ENCODE data around the gene NUDC. TPM values are rescaled to one million over a fixed set of nuclear protein-coding genes. Genes with fewer than 3 reads are reported as not detected.
"Not testable (repeated sequence)": the region's sequence is repeated elsewhere in the genome, so short reads cannot be mapped to it uniquely, and the experiment has no call there.

NUDC gene
- total RNA-seq = 58.4 TPM

GRCh38 chr1:26921540-26922430 lies at the start of gene NUDC:
Gene NUDC, plus strand, starts transcription at chr1:26921743. Its CDS starts 106 bp downstream, at chr1:26921849.
- peak; percentile 97 for DNase-seq (ENCODE audit: low spot score)
- peak; percentile 100 for ATAC-seq
- intact Hi-C loops (cut with DNase I) = no loop called here

- DNase-seq (ENCODE audit: low spot score); ATAC-seq; intact Hi-C loops (cut with DNase I): not testable (repeated sequence)
Observed at GRCh38 chr1:26873097-26873496, 48.4 kb upstream of the NUDC start.

- intact Hi-C loops (cut with DNase I) = no loop called here
- DNase-seq (ENCODE audit: low spot score) (no peak), ATAC-seq (no peak)
Observed at GRCh38 chr1:26874896-26875295, 46.6 kb upstream of the NUDC start.

GRCh38 chr1:26877326-26877725 lies 44.2 kb upstream of the NUDC start:
- intact Hi-C loops (cut with DNase I) = no loop called here
- DNase-seq (ENCODE audit: low spot score) (no peak), ATAC-seq (no peak)

- DNase-seq (ENCODE audit: low spot score) = no peak
- intact Hi-C loops (cut with DNase I) = no loop called here
- no peak for ATAC-seq
Observed at GRCh38 chr1:26879793-26880192, 41.8 kb upstream of the NUDC start.

- DNase-seq (ENCODE audit: low spot score); ATAC-seq; intact Hi-C loops (cut with DNase I): not testable (repeated sequence)
Observed at GRCh38 chr1:26881611-26882010, 39.9 kb upstream of the NUDC start.

- no peak for DNase-seq (ENCODE audit: low spot score)
- intact Hi-C loops (cut with DNase I) = no loop called here
- no peak for ATAC-seq
Observed at GRCh38 chr1:26882696-26883463, 38.7 kb upstream of the NUDC start.

GRCh38 chr1:26887125-26887524 lies 34.4 kb upstream of the NUDC start:
- intact Hi-C loops (cut with DNase I) = no loop called here
- DNase-seq (ENCODE audit: low spot score) = no peak
- ATAC-seq = no peak

- ATAC-seq (no peak), DNase-seq (ENCODE audit: low spot score) (no peak)
- intact Hi-C loops (cut with DNase I) = no loop called here
Observed at GRCh38 chr1:26888231-26888630, 33.3 kb upstream of the NUDC start.

- intact Hi-C loops (cut with DNase I) = no loop called here
- ATAC-seq (peak; percentile 96), DNase-seq (ENCODE audit: low spot score) (peak; percentile 87)
Observed at GRCh38 chr1:26889551-26890466, 31.7 kb upstream of the NUDC start, which contains the start of gene GPN2. Gene GPN2, minus strand, starts transcription at chr1:26890283. Its CDS starts 187 bp downstream, at chr1:26890096.

- DNase-seq (ENCODE audit: low spot score) (no peak), ATAC-seq (peak; percentile 59)
- intact Hi-C loops (cut with DNase I) = no loop called here
Observed at GRCh38 chr1:26890467-26890796, 31.1 kb upstream of the NUDC start.

- ATAC-seq (no peak), DNase-seq (ENCODE audit: low spot score) (no peak)
- intact Hi-C loops (cut with DNase I) = no loop called here
Observed at GRCh38 chr1:26894263-26894662, 27.3 kb upstream of the NUDC start.

GRCh38 chr1:26897351-26897750 lies 24.2 kb upstream of the NUDC start:
- DNase-seq (ENCODE audit: low spot score) = no peak
- intact Hi-C loops (cut with DNase I) = no loop called here
- no peak for ATAC-seq

- ATAC-seq = peak; percentile 96
- DNase-seq (ENCODE audit: low spot score) = peak; percentile 97
- intact Hi-C loops (cut with DNase I) = no loop called here
Observed at GRCh38 chr1:26900001-26900814, 21.3 kb upstream of the NUDC start, which contains the start of gene GPATCH3. Gene GPATCH3, minus strand, starts transcription at chr1:26900467. Its CDS starts 25 bp downstream, at chr1:26900442.

GRCh38 chr1:26900815-26901511 lies 20.6 kb upstream of the NUDC start:
- intact Hi-C loops (cut with DNase I) = no loop called here
- no peak for DNase-seq (ENCODE audit: low spot score)
- ATAC-seq = no peak

- intact Hi-C loops (cut with DNase I) = no loop called here
- no peak for ATAC-seq
- no peak for DNase-seq (ENCODE audit: low spot score)
Observed at GRCh38 chr1:26907071-26907917, 14.2 kb upstream of the NUDC start.

GRCh38 chr1:26909951-26910342 lies 11.6 kb upstream of the NUDC start:
- intact Hi-C loops (cut with DNase I) = no loop called here
- no peak for ATAC-seq
- no peak for DNase-seq (ENCODE audit: low spot score)
